Medulla oblongata (tissue), 1 donor: ENCODE data around the gene CACNB2.
"Not testable (repeated sequence)": the region's sequence is repeated elsewhere in the genome, so short reads cannot be mapped to it uniquely, and the experiment has no call there.

Source experiments
- DNase-seq: peaks from one replicate; pipeline ENCODE4 v3.0.0-alpha.2; 2015; ENCODE audit errors: extremely low spot score

The CACNB2 gene

GRCh38 chr10:18400906-18401245 lies 260.7 kb downstream of the CACNB2 start:
- DNase-seq: no peak

DNA sequence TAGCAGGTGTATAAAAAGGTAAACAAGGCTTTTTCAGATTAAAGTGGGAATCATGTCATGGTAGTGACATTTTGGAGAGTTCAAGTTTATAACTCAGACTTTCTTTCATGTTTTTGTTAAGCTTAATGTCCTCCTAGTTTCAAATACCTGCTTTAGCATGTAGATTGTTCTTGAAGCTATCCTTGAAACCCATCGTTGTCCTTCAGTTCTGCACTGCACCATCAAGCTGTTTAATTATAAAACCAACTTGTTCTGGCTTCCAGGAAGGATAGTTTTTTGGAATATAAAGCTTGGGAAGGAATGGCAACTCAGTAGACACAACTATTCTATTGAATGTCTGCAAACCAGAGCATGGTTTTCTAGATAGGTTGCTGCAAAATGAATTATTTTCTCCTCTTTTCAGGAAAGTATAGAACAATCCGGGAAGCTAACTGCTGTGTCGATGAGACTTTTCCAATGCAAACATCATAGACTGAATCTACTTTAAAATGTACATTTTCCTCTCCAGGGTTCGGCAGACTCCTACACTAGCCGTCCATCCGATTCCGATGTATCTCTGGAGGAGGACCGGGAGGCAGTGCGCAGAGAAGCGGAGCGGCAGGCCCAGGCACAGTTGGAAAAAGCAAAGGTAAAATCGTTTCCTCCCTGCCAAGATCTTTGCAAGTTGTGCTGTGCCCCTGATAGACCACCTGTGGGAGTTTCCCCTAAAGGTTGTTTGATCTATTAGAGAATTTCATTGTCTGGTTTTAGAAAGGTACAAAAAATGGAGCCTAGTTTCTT lies 261.4 kb downstream of the CACNB2 start:
- DNase-seq: no peak

GRCh38 chr10:18402853-18403252 lies 262.6 kb downstream of the CACNB2 start:
- DNase-seq: no peak

- DNase-seq: no peak
Measured at GRCh38 chr10:18404530-18404929, 264.3 kb downstream of the CACNB2 start.

DNA sequence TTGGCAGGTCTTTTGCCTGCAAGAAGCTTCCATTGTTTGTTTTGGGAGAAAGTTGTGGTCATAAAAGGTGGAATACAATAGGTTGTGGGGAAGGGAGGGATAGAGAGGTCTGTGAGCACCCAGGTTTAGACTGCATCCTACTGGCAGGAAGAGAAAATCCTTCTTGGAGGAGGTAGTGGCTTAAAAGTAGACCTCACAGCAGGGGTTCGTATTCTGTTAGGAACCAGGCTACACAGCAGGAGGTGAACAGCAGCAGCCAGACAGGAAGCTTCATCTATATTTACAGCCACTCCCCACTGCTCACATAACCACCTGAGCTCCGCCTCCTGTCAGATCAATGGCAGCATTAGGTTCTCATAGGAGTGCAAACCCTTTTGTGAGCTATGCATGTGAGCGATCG lies 265.9 kb downstream of the CACNB2 start:
- DNase-seq: no peak

DNA sequence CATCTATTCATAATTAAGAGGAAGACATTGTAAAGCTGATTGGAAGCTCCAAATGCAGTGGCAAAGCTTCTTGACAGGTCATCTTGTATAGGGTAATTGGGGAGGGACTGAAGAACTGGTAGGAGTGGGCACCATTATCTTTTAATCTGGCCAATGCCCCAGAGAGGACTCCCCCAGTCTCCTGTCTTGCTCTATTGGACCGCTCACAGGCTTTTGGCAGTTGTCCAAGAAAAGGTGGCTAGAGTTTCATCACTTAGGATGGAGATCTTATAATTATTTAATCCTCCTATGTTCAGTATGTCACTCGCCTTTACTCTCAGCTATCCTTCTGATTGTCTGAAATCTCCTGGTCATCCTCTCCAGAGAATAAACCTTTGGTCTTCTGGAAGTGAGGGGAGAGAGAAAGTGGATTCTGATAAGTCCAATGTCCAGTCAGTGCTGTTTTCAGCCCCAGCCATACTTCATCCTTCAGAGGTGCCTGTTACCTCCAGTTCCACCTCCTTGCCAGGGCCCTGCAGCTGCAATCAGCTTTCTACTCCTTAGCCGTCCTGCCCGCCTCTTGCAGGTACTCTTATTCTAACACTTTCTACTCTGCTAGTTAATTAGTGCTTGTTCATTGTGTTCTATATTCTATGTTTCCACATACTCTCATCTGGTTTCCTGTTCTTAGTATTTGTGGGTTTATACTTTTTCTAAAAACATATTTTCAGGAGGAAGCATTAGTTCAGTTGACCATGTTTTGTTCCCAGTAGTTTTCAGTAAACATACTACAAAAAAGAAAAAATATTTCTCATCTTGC lies 269.6 kb downstream of the CACNB2 start:
- DNase-seq: no peak

DNA sequence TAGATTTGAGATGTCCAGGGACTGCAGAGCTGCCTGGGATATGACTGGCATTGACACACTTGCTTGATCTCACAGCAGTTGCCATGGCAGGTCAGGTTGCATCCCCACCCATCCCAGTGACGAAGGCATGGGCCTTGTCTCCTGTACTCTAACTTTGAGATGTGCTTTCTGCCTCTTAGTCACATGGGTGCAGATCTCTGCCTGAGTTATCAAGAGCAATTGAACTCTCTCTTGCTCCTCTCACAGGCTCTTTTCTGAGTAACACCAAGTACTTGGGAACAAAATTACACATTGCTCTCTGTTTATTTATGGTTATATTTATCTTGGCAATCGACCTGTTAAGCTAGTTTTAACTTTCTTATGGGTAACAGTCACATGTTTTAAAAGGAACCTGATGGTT lies 273.8 kb downstream of the CACNB2 start:
- no peak for DNase-seq

DNA sequence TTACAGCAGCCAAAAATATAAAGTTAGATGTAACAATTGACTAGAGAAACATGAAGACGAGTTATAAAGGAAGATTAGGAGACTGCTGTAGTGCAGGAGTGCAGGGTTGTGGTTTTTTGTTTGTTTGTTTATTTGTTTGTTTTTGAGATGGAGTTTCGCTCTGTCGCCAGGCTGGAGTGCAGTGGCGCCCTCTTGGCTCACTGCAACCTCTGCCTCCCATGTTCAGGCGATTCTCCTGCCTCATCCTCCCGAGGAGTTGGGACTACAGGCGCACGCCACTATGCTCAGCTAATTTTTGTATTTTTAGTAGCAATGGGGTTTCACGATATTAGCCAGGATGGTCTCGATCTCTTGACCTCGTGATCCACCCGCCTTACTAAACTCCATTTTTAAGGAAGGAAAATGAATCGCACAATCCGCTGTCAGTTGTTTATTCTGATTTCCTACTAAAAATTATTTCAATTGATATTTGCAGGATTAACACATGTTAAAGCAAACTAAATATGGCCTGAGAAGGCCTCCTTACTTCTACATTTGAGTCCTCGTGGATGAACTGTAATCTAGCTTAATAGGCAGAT lies 277.8 kb downstream of the CACNB2 start:
- DNase-seq: no peak

- DNase-seq: peak; percentile 81
Measured at GRCh38 chr10:18418541-18419215, 278.5 kb downstream of the CACNB2 start.

DNA sequence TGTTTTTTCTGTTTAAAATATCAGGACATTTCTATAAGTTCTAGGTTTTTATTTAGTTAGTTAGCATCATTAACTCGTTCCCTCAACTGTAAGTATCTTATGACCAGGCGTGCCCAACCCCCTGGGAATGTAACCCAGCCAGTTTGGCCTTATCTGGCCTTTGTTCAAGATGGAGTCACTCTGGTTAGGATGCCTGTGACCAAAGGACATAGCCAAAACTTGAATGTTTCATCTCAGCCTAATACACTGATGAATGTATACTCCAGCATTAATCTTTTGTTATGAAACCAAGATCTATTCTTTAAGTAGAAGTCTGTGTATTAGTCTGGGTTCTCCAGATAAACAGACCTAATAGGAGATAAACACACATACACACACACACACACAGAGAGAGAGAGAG lies 279.7 kb downstream of the CACNB2 start:
- no peak for DNase-seq

DNA sequence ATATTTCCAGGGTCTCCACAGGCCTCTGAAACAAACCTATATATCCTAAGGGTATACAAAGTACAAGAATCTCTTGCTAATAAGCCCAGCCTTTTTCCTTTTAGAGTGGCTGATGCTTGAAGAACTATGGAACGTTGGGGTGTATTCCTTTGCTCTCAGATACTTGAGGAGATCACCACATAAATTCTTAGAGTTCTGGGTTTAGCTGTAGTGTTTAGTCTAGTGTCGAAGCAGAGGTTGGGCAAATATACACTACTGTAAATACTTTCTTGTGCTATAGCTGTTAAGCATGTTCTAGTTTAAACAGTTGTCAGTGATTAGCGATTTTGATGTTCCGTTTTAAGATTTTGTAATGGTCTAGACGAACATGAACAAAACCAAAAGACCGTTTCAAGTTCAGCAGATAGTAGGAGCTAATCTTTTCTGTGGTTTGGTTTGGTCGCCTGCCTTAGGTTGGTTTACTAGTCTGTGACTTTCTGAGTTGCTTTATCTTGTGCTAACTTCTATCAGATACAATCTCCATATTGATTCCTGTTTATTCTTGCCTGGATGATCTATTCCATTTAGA lies 281.6 kb downstream of the CACNB2 start:
- DNase-seq: no peak

DNA sequence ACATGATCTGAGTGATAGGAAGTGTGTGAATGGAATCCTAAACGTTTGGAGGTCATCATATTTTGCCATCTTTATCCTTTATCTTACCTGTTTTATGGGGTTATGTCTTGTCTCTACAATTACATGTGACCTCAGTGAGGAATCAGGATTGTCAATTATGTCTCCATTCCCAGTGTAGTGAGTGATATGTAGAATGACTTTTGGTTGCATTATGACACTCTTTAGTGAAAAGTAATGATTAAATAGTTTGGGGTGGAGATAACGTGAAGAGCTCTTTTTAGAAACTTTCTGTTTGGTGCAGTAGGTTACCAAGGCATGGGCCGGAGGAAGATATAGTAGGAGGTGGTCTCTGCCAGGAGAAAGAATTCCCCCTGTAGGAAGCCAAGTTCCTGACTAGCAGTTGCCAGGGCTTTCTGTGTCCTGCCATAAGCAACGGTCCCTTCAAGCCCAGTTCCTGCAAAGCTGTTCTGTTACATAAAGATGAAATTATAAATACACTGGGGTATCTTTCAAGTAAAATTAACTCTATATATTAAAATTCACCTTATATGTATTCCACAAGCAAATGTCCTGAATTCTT lies 282.9 kb downstream of the CACNB2 start:
- no peak for DNase-seq

- no peak for DNase-seq
Measured at GRCh38 chr10:18424200-18424599, 284.0 kb downstream of the CACNB2 start.

DNA sequence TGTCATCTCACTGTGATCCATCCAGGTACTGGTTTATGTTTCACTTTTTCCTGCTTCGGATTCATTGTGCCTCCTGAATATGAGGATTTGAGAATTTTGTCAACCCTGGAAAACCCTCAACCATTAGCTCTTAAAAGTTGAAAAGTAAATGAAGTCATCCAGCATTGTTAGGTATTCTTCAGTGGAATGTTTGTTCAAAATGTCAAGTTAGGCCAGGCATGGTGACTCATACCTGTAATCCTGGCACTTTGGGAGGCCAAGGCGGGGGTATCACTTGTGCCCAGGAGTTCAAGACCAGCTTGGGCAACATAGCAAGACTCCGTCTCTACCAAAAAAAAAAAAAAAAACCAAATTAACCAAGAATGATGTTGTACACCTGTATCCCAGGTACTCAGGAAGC lies 289.1 kb downstream of the CACNB2 start:
- no peak for DNase-seq

DNA sequence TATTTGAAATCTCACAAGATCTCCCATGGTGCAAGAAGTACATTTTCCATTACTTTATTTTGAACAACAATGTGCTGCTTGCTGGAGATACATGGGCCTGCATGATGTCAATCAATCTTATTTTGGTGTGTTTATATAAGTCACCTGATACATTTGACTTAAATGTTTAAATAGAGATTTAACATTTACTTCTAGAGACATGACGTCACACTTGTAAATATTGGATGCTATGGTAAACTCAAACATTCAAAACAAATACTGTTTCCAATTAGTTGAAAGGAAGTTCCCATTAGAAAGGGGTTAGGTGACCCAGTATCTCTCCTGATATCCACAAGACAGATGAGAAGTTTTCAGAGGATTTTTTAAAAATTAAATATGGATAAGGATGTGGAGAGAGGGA lies 296.7 kb downstream of the CACNB2 start:
- no peak for DNase-seq

GRCh38 chr10:18437486-18437885 lies 297.3 kb downstream of the CACNB2 start:
- DNase-seq: no peak

- DNase-seq: no peak
Measured at GRCh38 chr10:18438361-18439126, 298.3 kb downstream of the CACNB2 start.

DNA sequence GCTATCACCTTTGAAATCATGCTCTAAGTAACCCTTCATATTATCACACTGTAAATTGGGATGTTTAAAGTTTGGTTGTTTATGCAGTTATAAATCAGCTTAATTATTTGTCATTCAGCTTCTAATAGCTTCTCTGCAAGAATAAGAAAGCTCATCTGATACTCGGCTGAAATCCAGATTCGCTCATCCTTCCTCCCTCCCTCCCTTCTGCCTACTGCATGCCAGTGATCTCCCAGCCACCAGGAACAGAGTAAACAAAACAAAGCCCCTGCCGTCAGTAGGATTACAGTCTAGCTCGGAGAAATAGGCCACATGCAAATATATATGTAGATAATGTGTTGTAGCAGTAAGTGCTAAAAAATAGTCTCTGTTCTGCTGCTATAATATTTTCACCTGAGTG lies 299.4 kb downstream of the CACNB2 start:
- no peak for DNase-seq

GRCh38 chr10:18445635-18446034 lies 305.4 kb downstream of the CACNB2 start:
- not testable (repeated sequence) for DNase-seq

GRCh38 chr10:18446205-18446604 lies 306.0 kb downstream of the CACNB2 start:
- DNase-seq: no peak

- peak; percentile 48 for DNase-seq
Measured at GRCh38 chr10:18449611-18450026, 309.4 kb downstream of the CACNB2 start.
